DND-41 (cell line): ENCODE data around the gene GPR15.

ENCODE experiments used
- ATAC-seq: fragments of 200-7000 bp; cut with Tn5 transposase; 3 replicates; pipeline ENCODE4 v1.9.1; 2021; ENCODE audit warnings: low read depth; ENCODE audit not compliant: insufficient read depth
- DNase-seq: peaks from one replicate; pipeline ENCODE4 v3.0.0-alpha.2; 2020
- H2AFZ ChIP-seq: 2 replicates; pipeline ENCODE4 v1.6.0; 2012; ENCODE audit warnings: low read depth, low read length
- H3K27ac ChIP-seq: 2 replicates; pipeline ENCODE4 v1.5.1; 2012; ENCODE audit warnings: low read length, inconsistent platforms
- H3K27me3 ChIP-seq: fragments of 200-600 bp; sonication (generic); 2 replicates; pipeline ENCODE4 v1.6.0; 2012; ENCODE audit warnings: low read length, mild to moderate bottlenecking, inconsistent platforms; ENCODE audit not compliant: insufficient read depth, poor library complexity
- H3K36me3 ChIP-seq: 2 replicates; pipeline ENCODE4 v1.5.1; 2012; ENCODE audit warnings: low read length, inconsistent platforms; ENCODE audit not compliant: insufficient read depth
- H3K4me1 ChIP-seq: 2 replicates; pipeline ENCODE4 v1.5.1; 2012; ENCODE audit warnings: mild to moderate bottlenecking, low read length; ENCODE audit not compliant: insufficient read depth
- H3K4me2 ChIP-seq: 2 replicates; pipeline ENCODE4 v1.6.0; 2012; ENCODE audit warnings: mild to moderate bottlenecking, moderate library complexity, low read length, inconsistent platforms; ENCODE audit not compliant: insufficient read depth
- H3K4me3 ChIP-seq, 2 experiments: fragments of 200-600 bp in 1 of 2; shearing (Covaris generic) in 1 of 2; 2 replicates each; pipeline ENCODE4 v1.5.1; 2012 to 2016; ENCODE audit warnings: inconsistent platforms in 2 of 2, low read length in 2 of 2, mild to moderate bottlenecking in 2 of 2, low read depth in 1 of 2, moderate library complexity in 1 of 2
- H3K79me2 ChIP-seq: 2 replicates; pipeline ENCODE4 v1.6.0; 2012; ENCODE audit warnings: low read length, inconsistent platforms; ENCODE audit not compliant: insufficient read depth
- H3K9ac ChIP-seq: 2 replicates; pipeline ENCODE4 v1.6.0; 2012; ENCODE audit warnings: low read depth, mild to moderate bottlenecking, inconsistent platforms, low read length, moderate library complexity
- H3K9me3 ChIP-seq: 2 replicates; pipeline ENCODE4 v1.5.1; 2012; ENCODE audit warnings: low read length, moderate library complexity, mild to moderate bottlenecking, inconsistent platforms; ENCODE audit not compliant: insufficient read depth, severe bottlenecking
- H4K20me1 ChIP-seq: 2 replicates; pipeline ENCODE4 v1.6.0; 2012; ENCODE audit warnings: low read length; ENCODE audit not compliant: insufficient read depth
- EZH2 ChIP-seq: IDR thresholded peaks from 3 replicates; pipeline ENCODE4 v1.6.1; 2012; ENCODE audit warnings: borderline replicate concordance, low read depth, mild to moderate bottlenecking, moderate library complexity, low read length, inconsistent platforms; ENCODE audit not compliant: severe bottlenecking
- TF ChIP-seq, protein P1 (sequence below): IDR thresholded peaks from 2 replicates; pipeline ENCODE4 v1.5.1; 2012; ENCODE audit warnings: borderline replicate concordance, low read length, moderate library complexity, mild to moderate bottlenecking; ENCODE audit not compliant: poor library complexity, severe bottlenecking; ENCODE audit errors: extremely low read depth

The GPR15 gene

DNA sequence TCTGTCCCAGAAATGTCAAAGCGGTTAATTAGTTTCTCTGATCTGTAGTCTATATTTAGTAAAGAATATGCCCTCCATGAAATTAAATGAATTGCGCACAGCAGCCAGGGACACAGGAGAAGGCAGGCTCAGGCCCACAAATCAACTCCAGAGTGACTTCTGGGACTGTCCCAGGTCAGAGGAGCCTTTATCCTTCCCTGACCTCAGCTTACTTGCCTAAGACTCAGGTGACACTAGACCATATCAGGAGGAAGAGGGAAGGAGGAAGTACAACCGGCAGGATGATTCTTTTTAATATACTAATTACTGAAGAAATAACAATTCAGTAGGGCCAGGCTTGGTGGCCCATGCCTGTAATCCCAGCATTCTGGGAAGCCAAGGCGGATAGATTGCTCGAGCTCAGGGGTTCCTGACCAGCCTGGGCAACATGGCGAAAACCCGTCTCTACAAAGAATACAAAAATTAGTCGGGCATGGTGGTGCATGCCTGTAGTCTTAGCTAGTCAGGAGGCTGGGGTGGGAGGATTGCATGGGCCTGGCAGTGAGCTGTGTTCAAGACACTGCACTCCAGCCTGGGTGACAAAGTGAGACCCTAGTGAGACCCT lies 1.8 kb upstream of the GPR15 start:
- H2AFZ ChIP-seq, result no peak overlapping the region
- no peak for ATAC-seq
- no peak for TF ChIP-seq EZH2
- TF ChIP-seq, protein P1, sequence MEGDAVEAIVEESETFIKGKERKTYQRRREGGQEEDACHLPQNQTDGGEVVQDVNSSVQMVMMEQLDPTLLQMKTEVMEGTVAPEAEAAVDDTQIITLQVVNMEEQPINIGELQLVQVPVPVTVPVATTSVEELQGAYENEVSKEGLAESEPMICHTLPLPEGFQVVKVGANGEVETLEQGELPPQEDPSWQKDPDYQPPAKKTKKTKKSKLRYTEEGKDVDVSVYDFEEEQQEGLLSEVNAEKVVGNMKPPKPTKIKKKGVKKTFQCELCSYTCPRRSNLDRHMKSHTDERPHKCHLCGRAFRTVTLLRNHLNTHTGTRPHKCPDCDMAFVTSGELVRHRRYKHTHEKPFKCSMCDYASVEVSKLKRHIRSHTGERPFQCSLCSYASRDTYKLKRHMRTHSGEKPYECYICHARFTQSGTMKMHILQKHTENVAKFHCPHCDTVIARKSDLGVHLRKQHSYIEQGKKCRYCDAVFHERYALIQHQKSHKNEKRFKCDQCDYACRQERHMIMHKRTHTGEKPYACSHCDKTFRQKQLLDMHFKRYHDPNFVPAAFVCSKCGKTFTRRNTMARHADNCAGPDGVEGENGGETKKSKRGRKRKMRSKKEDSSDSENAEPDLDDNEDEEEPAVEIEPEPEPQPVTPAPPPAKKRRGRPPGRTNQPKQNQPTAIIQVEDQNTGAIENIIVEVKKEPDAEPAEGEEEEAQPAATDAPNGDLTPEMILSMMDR, result no peak

DNA sequence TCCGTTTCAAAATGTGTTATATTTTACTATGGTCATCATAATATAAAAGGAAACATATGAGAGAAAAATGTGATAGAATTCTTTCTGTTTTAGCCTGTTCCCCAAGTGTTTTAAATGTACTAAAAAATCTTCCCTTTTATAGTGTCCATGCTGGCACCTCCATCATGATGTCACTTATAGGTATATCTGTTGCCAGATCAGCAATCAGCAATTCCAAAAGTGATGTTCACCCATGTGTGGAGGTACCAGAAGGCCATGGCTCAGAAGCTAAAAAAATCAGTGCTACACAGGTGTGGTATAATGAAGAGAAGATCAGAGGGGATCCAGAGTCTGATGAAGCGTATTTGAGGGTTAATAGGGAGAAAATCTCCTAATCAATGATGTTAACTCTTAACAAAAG lies 1.1 kb upstream of the GPR15 start:
- H3K79me2 ChIP-seq, result no peaks in the 10 kb centered on the region
- no peak overlapping the region for H3K27ac ChIP-seq
- ATAC-seq (no peak), DNase-seq (no peak)
- H4K20me1 ChIP-seq, result no peaks in the 10 kb centered on the region
- H3K9me3 ChIP-seq, result no peaks in the 10 kb centered on the region
- no peak overlapping the region for H3K9ac ChIP-seq
- H3K4me2 ChIP-seq, result no peak overlapping the region
- H3K27me3 ChIP-seq, result peaks cover 6% of the 10 kb centered on the region
- H2AFZ ChIP-seq, result no peak overlapping the region
- H3K36me3 ChIP-seq, result no peaks in the 10 kb centered on the region
- TF ChIP-seq, protein P1, result no peak
- TF ChIP-seq EZH2, result no peak
- H3K4me1 ChIP-seq, result no peaks in the 10 kb centered on the region
- H3K4me3 ChIP-seq, result no peak overlapping the region

More for the DNA sequence above, 1.8 kb upstream of the GPR15 start:
- DNase-seq, result no peak
- Histone ChIP-seq H3K4me1 (no peaks in the 10 kb centered on the region), H3K9ac (no peak overlapping the region), H3K27ac (no peak overlapping the region), H3K4me3 (no peak overlapping the region), H4K20me1 (no peaks in the 10 kb centered on the region), H3K36me3 (no peaks in the 10 kb centered on the region), H3K9me3 (no peaks in the 10 kb centered on the region), H3K79me2 (no peaks in the 10 kb centered on the region), H3K27me3 (peaks cover 6% of the 10 kb centered on the region), H3K4me2 (no peak overlapping the region)

DNA sequence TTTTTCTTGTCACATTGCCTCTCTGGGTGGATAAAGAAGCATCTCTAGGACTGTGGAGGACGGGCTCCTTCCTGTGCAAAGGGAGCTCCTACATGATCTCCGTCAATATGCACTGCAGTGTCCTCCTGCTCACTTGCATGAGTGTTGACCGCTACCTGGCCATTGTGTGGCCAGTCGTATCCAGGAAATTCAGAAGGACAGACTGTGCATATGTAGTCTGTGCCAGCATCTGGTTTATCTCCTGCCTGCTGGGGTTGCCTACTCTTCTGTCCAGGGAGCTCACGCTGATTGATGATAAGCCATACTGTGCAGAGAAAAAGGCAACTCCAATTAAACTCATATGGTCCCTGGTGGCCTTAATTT lies 478 bp downstream of the GPR15 start:
- Histone ChIP-seq H3K36me3 (no peaks in the 10 kb centered on the region), H3K27ac (no peak overlapping the region), H3K4me2 (no peak overlapping the region), H3K9ac (no peak overlapping the region), H3K4me3 (no peak overlapping the region), H2AFZ (no peak overlapping the region), H3K4me1 (no peaks in the 10 kb centered on the region), H3K9me3 (no peaks in the 10 kb centered on the region), H3K79me2 (no peaks in the 10 kb centered on the region), H4K20me1 (no peaks in the 10 kb centered on the region), H3K27me3 (peaks cover 6% of the 10 kb centered on the region)
- no peak for ATAC-seq
- TF ChIP-seq, protein P1, result no peak
- no peak for TF ChIP-seq EZH2
- no peak for DNase-seq
